ENCODE data around the gene TRAPPC3. TPM values are rescaled to one million over a fixed set of nuclear protein-coding genes. Genes with fewer than 3 reads are reported as not detected.

Gene TRAPPC3
- total and polyA plus RNA-seq, 4 donors: 37.3 to 83.9 (median 61.3) TPM

DNA sequence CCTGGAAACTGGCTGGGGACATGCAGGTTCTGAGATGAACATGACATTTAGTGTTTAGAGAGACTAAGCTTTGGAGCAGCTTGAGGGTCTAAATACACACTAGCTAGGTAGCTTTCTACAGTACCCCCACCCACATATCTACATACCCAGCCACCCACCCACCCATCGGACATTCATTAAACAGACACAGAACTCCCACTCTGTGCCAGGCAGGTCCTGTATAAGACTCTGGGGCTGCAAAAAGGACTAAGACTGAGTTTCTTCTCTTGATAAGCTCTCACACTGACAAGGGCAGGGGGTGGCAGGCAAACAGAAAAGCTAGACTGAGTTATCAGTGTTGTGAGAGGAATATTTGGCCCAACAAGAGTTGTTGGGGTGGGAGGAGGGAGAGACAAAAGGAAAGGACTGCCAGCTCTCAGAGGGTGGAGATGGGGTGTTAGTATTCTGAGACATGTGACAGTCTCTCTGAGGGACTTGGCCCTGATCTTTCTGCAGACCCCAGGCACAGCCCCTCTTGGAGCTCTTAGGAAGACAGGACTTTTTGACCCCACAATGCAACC, 13.5 kb upstream of the TRAPPC3 start:
- WGBS, 2 donors: 73 to 76% methylated on average over 1 of the region's 1 CpG
- TF ChIP-seq, protein P1, sequence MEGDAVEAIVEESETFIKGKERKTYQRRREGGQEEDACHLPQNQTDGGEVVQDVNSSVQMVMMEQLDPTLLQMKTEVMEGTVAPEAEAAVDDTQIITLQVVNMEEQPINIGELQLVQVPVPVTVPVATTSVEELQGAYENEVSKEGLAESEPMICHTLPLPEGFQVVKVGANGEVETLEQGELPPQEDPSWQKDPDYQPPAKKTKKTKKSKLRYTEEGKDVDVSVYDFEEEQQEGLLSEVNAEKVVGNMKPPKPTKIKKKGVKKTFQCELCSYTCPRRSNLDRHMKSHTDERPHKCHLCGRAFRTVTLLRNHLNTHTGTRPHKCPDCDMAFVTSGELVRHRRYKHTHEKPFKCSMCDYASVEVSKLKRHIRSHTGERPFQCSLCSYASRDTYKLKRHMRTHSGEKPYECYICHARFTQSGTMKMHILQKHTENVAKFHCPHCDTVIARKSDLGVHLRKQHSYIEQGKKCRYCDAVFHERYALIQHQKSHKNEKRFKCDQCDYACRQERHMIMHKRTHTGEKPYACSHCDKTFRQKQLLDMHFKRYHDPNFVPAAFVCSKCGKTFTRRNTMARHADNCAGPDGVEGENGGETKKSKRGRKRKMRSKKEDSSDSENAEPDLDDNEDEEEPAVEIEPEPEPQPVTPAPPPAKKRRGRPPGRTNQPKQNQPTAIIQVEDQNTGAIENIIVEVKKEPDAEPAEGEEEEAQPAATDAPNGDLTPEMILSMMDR (IDR thresholded peaks at IDR 0.05; ENCODE audit: control extremely low read depth, extremely low read depth): no peak
- Histone ChIP-seq H3K27me3 (ENCODE audit: control insufficient read depth in 3 of 3, insufficient read depth in 3 of 3, low read length in 2 of 3) (no peaks in the 10 kb centered on the region), H3K36me3 (ENCODE audit: control insufficient read depth in 4 of 4, insufficient read depth in 4 of 4, low read length in 4 of 4) (peaks cover 0 to 7% (median 3%) of the 10 kb centered on the region in 4 donors), H3K4me1 (ENCODE audit: control insufficient read depth in 5 of 5, insufficient read depth in 5 of 5, low read length in 5 of 5) (peaks cover 14 to 54% (median 28%) of the 10 kb centered on the region in 5 donors), H3K4me3 (no peak overlapping the region), H3K9ac (ENCODE audit: insufficient read depth in 1 of 2, low read length in 2 of 2) (peak overlapping the region in 1 of 2 donors; percentile 48), H3K27ac (ENCODE audit: low read depth in 1 of 2, low read length in 1 of 2) (peak overlapping the region; percentile 94 to 95), H3K9me3 (ENCODE audit: control insufficient read depth in 4 of 4, insufficient read depth in 3 of 4, low read length in 3 of 4) (peaks cover 0 to 2% (median 0%) of the 10 kb centered on the region in 4 donors)
- no peak for ATAC-seq (ENCODE audit: insufficient read depth, low FRiP score)
- DNase-seq: peak in 1 of 3 donors; percentile 23

DNA sequence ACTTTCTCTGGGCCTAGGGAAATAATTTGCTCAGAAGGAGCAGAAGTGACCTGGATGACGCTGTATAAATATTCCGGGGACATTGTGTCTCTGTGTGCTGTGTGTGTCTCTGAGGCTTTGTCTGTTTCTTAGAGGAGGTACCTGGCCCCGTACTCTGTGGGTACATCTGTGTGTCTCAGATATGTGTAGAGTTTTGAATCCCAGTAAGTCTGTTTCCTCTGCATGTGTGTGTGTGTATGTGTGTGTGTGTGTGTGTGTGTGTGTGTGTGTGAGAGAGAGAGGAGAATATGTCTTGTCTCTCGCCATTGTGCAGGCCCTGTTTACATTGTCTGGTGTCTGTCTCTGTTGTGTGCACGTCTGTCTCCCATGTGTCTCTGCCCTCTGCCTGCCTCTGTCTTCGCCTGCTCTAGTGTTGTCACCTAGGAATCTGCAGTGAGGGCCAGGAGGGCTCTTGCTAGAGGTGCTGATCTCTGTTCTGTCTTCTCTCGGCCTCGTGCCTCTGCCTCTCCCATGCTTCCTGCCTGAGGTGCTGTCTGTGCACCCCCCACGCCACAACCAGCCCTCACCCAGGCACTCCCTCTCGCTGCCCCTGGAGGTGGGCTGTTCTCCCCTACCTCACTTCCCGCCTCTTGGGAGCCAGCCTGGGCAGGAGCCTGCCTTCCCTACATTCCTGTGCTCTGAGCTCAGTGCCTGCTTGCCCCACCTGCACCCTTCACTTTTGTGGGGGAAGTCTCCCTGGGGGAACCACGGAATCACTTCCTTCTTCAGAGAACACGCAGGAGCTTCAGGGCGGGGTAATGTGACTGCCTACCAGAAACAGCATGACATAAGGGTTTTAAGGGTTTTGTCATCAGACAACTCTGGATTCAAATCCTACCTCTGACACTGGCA, 12.6 kb upstream of the TRAPPC3 start:
- no peak overlapping the region for H3K4me3 ChIP-seq
- H3K36me3 ChIP-seq (ENCODE audit: control insufficient read depth in 4 of 4, insufficient read depth in 4 of 4, low read length in 4 of 4): peaks cover 0 to 4% (median 0%) of the 10 kb centered on the region in 4 donors
- DNase-seq (peak; percentile 33 to 51 (median 51)), ATAC-seq (ENCODE audit: insufficient read depth, low FRiP score) (peak; percentile 64)
- WGBS, 2 donors: 16 to 17% methylated on average over 14 of the region's 14 CpGs
- H3K9ac ChIP-seq (ENCODE audit: insufficient read depth in 1 of 2, low read length in 2 of 2): peak overlapping the region; percentile 60 to 81
- peaks cover 14 to 59% (median 28%) of the 10 kb centered on the region in 5 donors for H3K4me1 ChIP-seq (ENCODE audit: control insufficient read depth in 5 of 5, insufficient read depth in 5 of 5, low read length in 5 of 5)
- no peaks in the 10 kb centered on the region for H3K9me3 ChIP-seq (ENCODE audit: control insufficient read depth in 4 of 4, insufficient read depth in 3 of 4, low read length in 3 of 4)
- TF ChIP-seq, protein P1 (IDR thresholded peaks at IDR 0.05; ENCODE audit: control extremely low read depth, extremely low read depth): no peak
- peak overlapping the region; percentile 94 to 95 for H3K27ac ChIP-seq (ENCODE audit: low read depth in 1 of 2, low read length in 1 of 2)
- H3K27me3 ChIP-seq (ENCODE audit: control insufficient read depth in 3 of 3, insufficient read depth in 3 of 3, low read length in 2 of 3): no peaks in the 10 kb centered on the region

DNA sequence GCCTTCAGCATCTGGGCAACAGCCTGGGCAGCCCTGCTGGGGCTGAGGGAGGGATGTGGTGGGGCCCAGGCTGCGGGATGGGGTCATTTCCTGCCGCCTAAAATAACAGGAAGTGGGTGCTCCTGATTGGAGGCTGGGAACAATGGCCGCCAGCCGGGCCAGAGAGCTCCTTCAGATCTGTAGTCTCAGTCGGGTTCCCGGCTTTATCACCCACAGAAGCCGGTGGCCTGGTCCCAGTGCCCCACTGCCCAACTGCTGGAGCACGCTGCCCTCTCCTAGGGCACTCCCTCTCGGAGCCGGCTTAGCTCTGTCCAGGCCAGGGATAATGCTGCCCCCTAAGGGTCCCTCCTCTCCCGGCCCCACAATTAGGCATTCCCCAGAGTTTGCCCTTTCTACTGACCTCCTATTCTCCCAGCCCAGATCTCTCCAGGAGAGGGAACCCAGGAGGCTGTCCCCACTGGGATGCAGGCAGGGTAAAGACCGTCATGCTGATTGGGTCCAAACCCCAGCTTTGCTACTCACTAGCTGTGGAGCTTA, 11.7 kb upstream of the TRAPPC3 start:
- DNase-seq: peak; percentile 76 to 83 (median 77)
- WGBS, 2 donors: 2 to 5% methylated on average over 11 to 12 of the region's 12 CpGs
- H3K9ac ChIP-seq (ENCODE audit: insufficient read depth in 1 of 2, low read length in 2 of 2): peak overlapping the region; percentile 60 to 81

More for the DNA sequence above, 11.7 kb upstream of the TRAPPC3 start:
- Histone ChIP-seq H3K27ac (ENCODE audit: low read depth in 1 of 2, low read length in 1 of 2) (peak overlapping the region; percentile 94 to 95), H3K27me3 (ENCODE audit: control insufficient read depth in 3 of 3, insufficient read depth in 3 of 3, low read length in 2 of 3) (no peaks in the 10 kb centered on the region), H3K4me3 (peak overlapping the region; percentile 26), H3K36me3 (ENCODE audit: control insufficient read depth in 4 of 4, insufficient read depth in 4 of 4, low read length in 4 of 4) (peaks cover 0 to 4% (median 0%) of the 10 kb centered on the region in 4 donors), H3K9me3 (ENCODE audit: control insufficient read depth in 4 of 4, insufficient read depth in 3 of 4, low read length in 3 of 4) (no peaks in the 10 kb centered on the region), H3K4me1 (ENCODE audit: control insufficient read depth in 5 of 5, insufficient read depth in 5 of 5, low read length in 5 of 5) (peaks cover 14 to 59% (median 28%) of the 10 kb centered on the region in 5 donors)
- TF ChIP-seq, protein P1 (IDR thresholded peaks at IDR 0.05; ENCODE audit: control extremely low read depth, extremely low read depth): no peak
- ATAC-seq (ENCODE audit: insufficient read depth, low FRiP score): no peak

Data from lung (tissue), 12 donors.